ENCODE measurements around the gene ARL5C.

DNA sequence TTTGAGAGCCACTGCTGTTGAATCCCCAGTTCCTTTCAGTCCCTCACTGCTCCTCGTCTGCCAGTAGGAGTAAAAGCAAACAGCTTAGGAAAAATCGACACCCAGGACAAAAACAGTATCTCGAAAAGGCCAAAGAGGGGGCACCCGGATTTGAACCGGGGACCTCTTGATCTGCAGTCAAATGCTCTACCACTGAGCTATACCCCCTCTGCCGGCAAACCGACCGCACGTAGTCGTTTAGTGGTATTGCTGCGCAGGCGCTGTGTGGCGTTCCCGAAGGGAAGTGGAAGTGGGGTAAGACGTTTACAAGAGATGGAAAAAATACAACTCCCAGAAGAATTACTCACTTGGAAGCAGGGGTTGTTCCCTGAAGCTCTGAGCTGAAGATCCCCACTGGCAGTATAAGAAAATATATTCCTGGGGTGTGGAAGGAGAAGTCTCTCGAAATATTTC, 12.3 kb downstream of the ARL5C start:
- TF ChIP-seq, protein P1, sequence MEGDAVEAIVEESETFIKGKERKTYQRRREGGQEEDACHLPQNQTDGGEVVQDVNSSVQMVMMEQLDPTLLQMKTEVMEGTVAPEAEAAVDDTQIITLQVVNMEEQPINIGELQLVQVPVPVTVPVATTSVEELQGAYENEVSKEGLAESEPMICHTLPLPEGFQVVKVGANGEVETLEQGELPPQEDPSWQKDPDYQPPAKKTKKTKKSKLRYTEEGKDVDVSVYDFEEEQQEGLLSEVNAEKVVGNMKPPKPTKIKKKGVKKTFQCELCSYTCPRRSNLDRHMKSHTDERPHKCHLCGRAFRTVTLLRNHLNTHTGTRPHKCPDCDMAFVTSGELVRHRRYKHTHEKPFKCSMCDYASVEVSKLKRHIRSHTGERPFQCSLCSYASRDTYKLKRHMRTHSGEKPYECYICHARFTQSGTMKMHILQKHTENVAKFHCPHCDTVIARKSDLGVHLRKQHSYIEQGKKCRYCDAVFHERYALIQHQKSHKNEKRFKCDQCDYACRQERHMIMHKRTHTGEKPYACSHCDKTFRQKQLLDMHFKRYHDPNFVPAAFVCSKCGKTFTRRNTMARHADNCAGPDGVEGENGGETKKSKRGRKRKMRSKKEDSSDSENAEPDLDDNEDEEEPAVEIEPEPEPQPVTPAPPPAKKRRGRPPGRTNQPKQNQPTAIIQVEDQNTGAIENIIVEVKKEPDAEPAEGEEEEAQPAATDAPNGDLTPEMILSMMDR (conservative IDR thresholded peaks at IDR 0.05), result no peak
- no peak for TF ChIP-seq EZH2 (IDR thresholded peaks at IDR 0.05; ENCODE audit: low read depth)

Data from PC-9 (cell line).